AG08396 (cell line): ENCODE results near the gene C17orf58.

Experiments used
- DNase-seq: peaks from one replicate; pipeline ENCODE4 v3.0.0; 2012; ENCODE audit warnings: low spot score, mixed read lengths

C17orf58 gene

DNA sequence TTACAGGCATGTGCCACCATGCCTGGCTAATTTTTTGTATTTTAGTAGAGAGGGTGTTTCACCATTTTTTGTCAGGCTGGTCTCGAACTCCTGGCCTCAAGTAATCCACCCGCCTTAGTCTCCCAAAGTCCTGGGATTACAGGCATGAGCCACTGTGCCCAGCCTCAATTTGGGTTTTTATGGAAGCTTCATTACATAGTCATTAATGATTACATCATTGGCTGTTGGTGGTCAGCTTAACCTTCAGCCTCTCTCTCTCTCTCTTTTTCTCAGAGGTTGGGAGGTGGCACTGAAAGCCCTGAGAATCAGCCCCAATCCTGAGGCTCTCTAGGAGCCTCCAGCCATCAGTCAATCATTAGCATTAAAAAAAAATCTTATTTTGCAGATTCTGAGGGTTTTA lies 45.3 kb downstream of the C17orf58 start:
- no peak for DNase-seq

DNA sequence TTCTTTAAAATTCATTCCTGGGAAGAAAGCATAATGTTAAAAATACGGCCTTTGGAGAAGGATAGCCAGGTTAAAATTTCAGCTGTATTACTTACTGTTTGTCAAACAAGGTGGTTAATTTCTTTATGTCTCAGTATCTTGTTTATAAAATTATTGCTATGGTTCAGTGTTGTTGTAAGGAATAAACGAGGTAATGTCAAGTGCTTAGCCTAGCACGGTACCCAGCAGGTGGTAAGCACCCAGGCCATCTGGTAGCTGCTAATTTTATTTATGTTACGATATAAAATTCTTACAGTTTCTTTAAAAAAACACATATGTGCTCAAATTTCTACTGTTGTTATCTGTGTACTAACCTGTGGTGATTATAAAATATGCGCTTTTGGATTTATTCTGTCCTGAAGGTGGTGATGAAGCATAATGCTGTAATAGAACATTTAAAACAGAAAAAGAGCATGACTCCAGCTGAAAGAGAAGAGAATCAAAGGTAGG lies 48.9 kb downstream of the C17orf58 start:
- DNase-seq, result no peak

DNA sequence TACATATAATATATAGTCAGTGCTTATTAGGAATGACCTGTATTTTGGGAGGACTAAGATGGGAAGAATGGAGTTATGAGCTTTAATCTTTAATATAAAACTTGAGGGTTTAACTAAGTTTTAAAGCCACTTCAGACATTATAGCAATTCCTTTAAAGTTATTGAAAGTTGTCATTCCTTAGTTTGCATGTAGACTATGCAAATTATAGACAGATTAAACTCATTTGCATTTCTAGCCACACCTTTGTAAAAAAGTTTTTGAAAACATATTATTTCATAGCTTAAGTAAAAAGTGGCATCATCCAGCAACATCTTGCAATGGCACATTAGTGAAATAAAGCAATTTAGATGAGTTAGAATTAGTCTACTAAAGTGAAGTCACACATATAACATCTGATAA lies 49.8 kb downstream of the C17orf58 start:
- no peak for DNase-seq

DNA sequence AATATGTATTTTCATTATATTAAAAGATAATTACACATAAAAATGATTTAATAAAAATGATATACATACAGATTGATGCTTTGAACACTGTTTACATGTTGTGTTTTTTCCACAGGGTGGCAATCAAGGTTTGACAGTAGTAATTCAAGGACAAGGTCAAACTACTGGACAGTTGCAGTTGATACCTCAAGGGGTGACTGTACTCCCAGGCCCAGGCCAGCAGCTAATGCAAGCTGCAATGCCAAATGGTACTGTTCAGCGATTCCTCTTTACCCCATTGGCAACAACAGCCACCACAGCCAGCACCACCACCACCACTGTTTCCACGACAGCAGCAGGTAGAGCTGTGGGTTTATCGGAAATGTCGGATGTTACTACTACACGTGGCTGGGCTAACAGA lies 52.2 kb downstream of the C17orf58 start:
- DNase-seq, result no peak

DNA sequence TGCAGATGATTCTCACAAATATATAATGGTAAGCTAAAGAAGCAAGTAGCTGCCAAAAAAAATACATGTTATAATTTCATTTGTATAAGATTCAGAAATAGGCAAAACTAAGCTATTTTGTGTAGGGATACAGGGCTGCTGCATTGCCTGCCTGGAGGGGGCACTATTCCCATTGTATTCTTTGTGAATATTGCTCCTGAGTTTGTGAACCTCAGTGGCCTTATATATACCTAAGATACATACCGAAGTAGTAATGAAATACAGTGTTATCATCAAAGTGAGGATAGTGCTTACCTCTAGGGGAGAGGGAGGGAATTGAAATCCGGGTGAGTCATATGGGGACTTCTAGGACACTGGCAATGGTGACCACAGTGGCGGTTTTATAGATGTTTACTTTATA lies 53.5 kb downstream of the C17orf58 start:
- DNase-seq, result no peak
